K562 (cell line): Measurements from ENCODE around the gene PPT1. TPM values are rescaled to one million over a fixed set of nuclear protein-coding genes. Genes with fewer than 3 reads are reported as not detected.

Experiments
- ARID1B ChIP-seq: fragments of 450-650 bp; IDR thresholded peaks from 2 replicates; pipeline ENCODE4 v1.6.1; 2016; ENCODE audit warnings: antibody characterized with exemption, mild to moderate bottlenecking, inconsistent platforms
- COPS2 ChIP-seq: fragments of 450-650 bp; conservative IDR thresholded peaks from 2 replicates; pipeline ENCODE4 v1.6.1; 2016; ENCODE audit warnings: mild to moderate bottlenecking, moderate library complexity
- DACH1 ChIP-seq: fragments of 450-650 bp; IDR thresholded peaks from 2 replicates; pipeline ENCODE4 v1.6.1; 2018; ENCODE audit not compliant: partially characterized antibody
- E2F6 ChIP-seq, 2 experiments: IDR thresholded peaks; 2 replicates each; pipeline ENCODE4 v1.6.1; 2011; ENCODE audit warnings: borderline replicate concordance in 1 of 2, control low read depth in 1 of 2, low read depth in 1 of 2, low read length in 1 of 2, mild to moderate bottlenecking in 1 of 2, mixed read lengths in 1 of 2, moderate library complexity in 1 of 2; ENCODE audit not compliant: insufficient read depth in 1 of 2, insufficient read length in 1 of 2, poor library complexity in 1 of 2, severe bottlenecking in 1 of 2; ENCODE audit errors: extremely low read depth in 1 of 2
- HDAC6 ChIP-seq: IDR thresholded peaks from 2 replicates; pipeline ENCODE4 v1.6.1; 2012; ENCODE audit warnings: low read depth, mild to moderate bottlenecking, control low read depth, inconsistent platforms, low read length, moderate library complexity
- HDGF ChIP-seq: fragments of 450-650 bp; IDR thresholded peaks from 2 replicates; pipeline ENCODE4 v1.6.1; 2016
- NFE2 ChIP-seq: IDR thresholded peaks from 2 replicates; pipeline ENCODE4 v1.6.1; 2014; ENCODE audit warnings: antibody characterized with exemption, low read depth
- PCBP2 ChIP-seq: fragments of 200-400 bp; formaldehyde crosslinking; IDR thresholded peaks from 2 replicates; pipeline ENCODE4 v1.6.1; 2018; ENCODE audit warnings: low read length, low read depth, mild to moderate bottlenecking, moderate library complexity; ENCODE audit not compliant: poor library complexity, severe bottlenecking
- POLR3G ChIP-seq: IDR thresholded peaks from 2 replicates; pipeline ENCODE4 v1.6.1; 2011; ENCODE audit not compliant: insufficient read length, insufficient replicate concordance; ENCODE audit errors: extremely low read depth
- RAD21 ChIP-seq, 2 experiments: fragments of 250-450 bp in 1 of 2; fragments of 450-650 bp in 1 of 2; sonication (Bioruptor Pico) in 1 of 2; formaldehyde crosslinking in 1 of 2; IDR thresholded peaks in 1 of 2; conservative IDR thresholded peaks in 1 of 2; 2 replicates each; pipeline versions ENCODE4 v1.4.0 to v1.8.0; 2020 to 2022; ENCODE audit warnings: mild to moderate bottlenecking in 2 of 2, moderate library complexity in 1 of 2
- TAF7 ChIP-seq: fragments of 450-650 bp; IDR thresholded peaks from 2 replicates; pipeline ENCODE4 v1.6.1; 2016; ENCODE audit warnings: missing genetic modification characterization, missing compliant biosample characterization
- TAF9B ChIP-seq: fragments of 450-650 bp; IDR thresholded peaks from 2 replicates; pipeline ENCODE4 v1.6.1; 2018; ENCODE audit warnings: mild to moderate bottlenecking; ENCODE audit not compliant: partially characterized antibody
- polyA plus RNA-seq, 8 experiments: library from polyadenylated mRNA; depleted of rRNA in 4 of 8; stranded (reverse) in 5 of 8; unstranded in 3 of 8; fragments of >200 nt; fragmentation: Nextera tagmentation in 2 of 8; fragmentation: Illumina TruSeq in 1 of 8; extraction: Ambion mirVana in 2 of 8; extraction: Trizol in 1 of 8; gene quantifications; 2 replicates each; pipeline versions ENCODE4 v1.2.1 to v1.2.3, GENCODE V29; 2011 to 2014; ENCODE audit warnings: inconsistent platforms in 1 of 8, missing spikeins in 1 of 8
- total RNA-seq, 7 experiments: library from RNA; depleted of rRNA in 6 of 7; stranded (reverse); fragments of >200 nt in 6 of 7; fragmentation: Illumina TruSeq in 2 of 7; extraction: Trizol in 2 of 7; gene quantifications; 2 replicates each; pipeline versions ENCODE4 v1.2.1 to v1.2.3, GENCODE V29; 2011 to 2021; ENCODE audit warnings: low replicate concordance in 1 of 7
- TF ChIP-seq, protein P1 (sequence below): fragments of 450-650 bp; IDR thresholded peaks from 2 replicates; pipeline ENCODE4 v1.6.1; 2018; ENCODE audit not compliant: partially characterized antibody
- TF ChIP-seq, protein P2 (sequence below): fragments of 450-650 bp; IDR thresholded peaks from 2 replicates; pipeline ENCODE4 v1.6.1; 2014; ENCODE audit warnings: low read depth, mild to moderate bottlenecking, moderate library complexity, borderline replicate concordance
- TF ChIP-seq, protein P3 (sequence below): sonication (generic); formaldehyde crosslinking; IDR thresholded peaks from 2 replicates; pipeline ENCODE4 v1.8.0; 2022; ENCODE audit warnings: mild to moderate bottlenecking, missing genetic modification reagents, borderline replicate concordance
- TF ChIP-seq, protein P4 (sequence below): fragments of 250-450 bp; sonication (Bioruptor Pico); IDR thresholded peaks from 2 replicates; pipeline ENCODE4 v1.6.1; 2021; ENCODE audit warnings: mild to moderate bottlenecking

PPT1 gene
- total and polyA plus RNA-seq, 9 of the 15 experiments (the other 6 are each of a cell fraction or from before 2014, with no cell fraction given): 72.2 to 285 (median 143) TPM

DNA sequence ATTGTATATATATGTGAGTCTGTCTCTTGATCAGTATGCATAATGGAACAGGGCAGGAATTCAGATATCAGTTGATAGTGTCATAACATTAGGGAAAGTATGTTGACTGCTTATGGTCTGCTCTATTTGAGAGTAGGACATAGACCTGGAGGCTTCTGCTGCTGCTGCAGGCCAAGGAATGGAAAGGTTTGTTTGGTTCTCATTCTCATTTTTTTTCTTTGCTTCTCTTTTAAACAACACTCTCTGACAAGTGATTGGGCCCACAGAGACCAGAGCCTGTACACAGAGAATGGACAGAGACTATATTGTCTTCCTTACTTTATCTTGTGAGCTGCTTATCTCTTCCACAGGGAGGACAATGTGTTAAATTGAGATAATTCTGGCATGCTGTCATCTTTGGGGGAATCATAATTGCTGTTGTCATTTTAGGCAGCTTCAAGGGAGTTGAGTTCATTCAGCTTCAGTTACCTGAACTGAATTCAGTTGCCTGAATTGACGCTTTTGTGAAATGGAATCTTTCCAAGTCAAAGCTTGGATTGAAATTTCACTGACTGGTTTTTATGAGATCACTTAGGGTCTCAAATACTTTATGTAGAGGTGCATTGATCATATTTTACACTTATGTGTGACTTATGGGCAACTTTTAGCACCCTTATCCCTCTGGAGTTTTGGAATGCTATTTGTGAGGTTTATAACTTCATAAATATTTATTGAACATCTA lies 39.6 kb downstream of the PPT1 start (continued):
- TF ChIP-seq, protein P1, sequence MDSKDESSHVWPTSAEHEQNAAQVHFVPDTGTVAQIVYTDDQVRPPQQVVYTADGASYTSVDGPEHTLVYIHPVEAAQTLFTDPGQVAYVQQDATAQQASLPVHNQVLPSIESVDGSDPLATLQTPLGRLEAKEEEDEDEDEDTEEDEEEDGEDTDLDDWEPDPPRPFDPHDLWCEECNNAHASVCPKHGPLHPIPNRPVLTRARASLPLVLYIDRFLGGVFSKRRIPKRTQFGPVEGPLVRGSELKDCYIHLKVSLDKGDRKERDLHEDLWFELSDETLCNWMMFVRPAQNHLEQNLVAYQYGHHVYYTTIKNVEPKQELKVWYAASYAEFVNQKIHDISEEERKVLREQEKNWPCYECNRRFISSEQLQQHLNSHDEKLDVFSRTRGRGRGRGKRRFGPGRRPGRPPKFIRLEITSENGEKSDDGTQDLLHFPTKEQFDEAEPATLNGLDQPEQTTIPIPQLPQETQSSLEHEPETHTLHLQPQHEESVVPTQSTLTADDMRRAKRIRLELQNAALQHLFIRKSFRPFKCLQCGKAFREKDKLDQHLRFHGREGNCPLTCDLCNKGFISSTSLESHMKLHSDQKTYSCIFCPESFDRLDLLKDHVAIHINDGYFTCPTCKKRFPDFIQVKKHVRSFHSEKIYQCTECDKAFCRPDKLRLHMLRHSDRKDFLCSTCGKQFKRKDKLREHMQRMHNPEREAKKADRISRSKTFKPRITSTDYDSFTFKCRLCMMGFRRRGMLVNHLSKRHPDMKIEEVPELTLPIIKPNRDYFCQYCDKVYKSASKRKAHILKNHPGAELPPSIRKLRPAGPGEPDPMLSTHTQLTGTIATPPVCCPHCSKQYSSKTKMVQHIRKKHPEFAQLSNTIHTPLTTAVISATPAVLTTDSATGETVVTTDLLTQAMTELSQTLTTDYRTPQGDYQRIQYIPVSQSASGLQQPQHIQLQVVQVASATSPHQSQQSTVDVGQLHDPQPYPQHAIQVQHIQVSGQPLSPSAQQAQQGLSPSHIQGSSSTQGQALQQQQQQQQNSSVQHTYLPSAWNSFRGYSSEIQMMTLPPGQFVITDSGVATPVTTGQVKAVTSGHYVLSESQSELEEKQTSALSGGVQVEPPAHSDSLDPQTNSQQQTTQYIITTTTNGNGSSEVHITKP: peak; percentile 47
- TF ChIP-seq PCBP2 (no peak), ARID1B (peak; percentile 100), RAD21 (CRISPR knock-in tag; conservative IDR thresholded peaks at IDR 0.05 in 1 of 2, IDR thresholded peaks at IDR 0.05 in 1 of 2) (peak in 1 of 2 experiments; percentile 24; a peak in 1 of 4 replicates), POLR3G (no peak), NFE2 (peak; percentile 73), DACH1 (no peak), TAF7 (no peak), COPS2 (no peak), HDGF (peak; percentile 95; the same call in 1 of the 2 replicates), E2F6 (IDR thresholded peaks at IDR 0.05; ENCODE audit: borderline replicate concordance in 1 of 2, extremely low read depth in 1 of 2, insufficient read depth in 1 of 2, insufficient read length in 1 of 2, low read depth in 1 of 2, low read length in 1 of 2, poor library complexity in 1 of 2, severe bottlenecking in 1 of 2) (no peak), TAF9B (peak; percentile 56), HDAC6 (no peak)
- TF ChIP-seq, protein P2, sequence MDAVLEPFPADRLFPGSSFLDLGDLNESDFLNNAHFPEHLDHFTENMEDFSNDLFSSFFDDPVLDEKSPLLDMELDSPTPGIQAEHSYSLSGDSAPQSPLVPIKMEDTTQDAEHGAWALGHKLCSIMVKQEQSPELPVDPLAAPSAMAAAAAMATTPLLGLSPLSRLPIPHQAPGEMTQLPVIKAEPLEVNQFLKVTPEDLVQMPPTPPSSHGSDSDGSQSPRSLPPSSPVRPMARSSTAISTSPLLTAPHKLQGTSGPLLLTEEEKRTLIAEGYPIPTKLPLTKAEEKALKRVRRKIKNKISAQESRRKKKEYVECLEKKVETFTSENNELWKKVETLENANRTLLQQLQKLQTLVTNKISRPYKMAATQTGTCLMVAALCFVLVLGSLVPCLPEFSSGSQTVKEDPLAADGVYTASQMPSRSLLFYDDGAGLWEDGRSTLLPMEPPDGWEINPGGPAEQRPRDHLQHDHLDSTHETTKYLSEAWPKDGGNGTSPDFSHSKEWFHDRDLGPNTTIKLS: no peak; the same call in 1 of the 2 replicates
- TF ChIP-seq, protein P3, sequence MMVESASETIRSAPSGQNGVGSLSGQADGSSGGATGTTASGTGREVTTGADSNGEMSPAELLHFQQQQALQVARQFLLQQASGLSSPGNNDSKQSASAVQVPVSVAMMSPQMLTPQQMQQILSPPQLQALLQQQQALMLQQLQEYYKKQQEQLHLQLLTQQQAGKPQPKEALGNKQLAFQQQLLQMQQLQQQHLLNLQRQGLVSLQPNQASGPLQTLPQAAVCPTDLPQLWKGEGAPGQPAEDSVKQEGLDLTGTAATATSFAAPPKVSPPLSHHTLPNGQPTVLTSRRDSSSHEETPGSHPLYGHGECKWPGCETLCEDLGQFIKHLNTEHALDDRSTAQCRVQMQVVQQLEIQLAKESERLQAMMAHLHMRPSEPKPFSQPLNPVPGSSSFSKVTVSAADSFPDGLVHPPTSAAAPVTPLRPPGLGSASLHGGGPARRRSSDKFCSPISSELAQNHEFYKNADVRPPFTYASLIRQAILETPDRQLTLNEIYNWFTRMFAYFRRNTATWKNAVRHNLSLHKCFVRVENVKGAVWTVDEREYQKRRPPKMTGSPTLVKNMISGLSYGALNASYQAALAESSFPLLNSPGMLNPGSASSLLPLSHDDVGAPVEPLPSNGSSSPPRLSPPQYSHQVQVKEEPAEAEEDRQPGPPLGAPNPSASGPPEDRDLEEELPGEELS (CRISPR knock-in tag): no peak
- TF ChIP-seq, protein P4, sequence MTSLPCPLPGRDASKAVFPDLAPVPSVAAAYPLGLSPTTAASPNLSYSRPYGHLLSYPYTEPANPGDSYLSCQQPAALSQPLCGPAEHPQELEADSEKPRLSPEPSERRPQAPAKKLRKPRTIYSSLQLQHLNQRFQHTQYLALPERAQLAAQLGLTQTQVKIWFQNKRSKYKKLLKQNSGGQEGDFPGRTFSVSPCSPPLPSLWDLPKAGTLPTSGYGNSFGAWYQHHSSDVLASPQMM (CRISPR knock-in tag): no peak
